Renal pelvis (tissue), 12 donors: ENCODE measurements around the gene ARRDC1. TPM values are rescaled to one million over a fixed set of nuclear protein-coding genes. Genes with fewer than 3 reads are reported as not detected.
A peak's percentile ranks its signal among the peaks of the same experiment; 100 is the strongest.
"Not testable (repeated sequence)": the region's sequence is repeated elsewhere in the genome, so short reads cannot be mapped to it uniquely, and the experiment has no call there.

Experiments used
- DNase-seq: peaks from one replicate; pipeline ENCODE4 v3.0.0-alpha.2; 2013
- long read RNA-seq, 16 experiments: transcript quantifications; one replicate each; lab custom pipeline, GENCODE V29; 2026
- polyA plus RNA-seq, 3 donors: library from polyadenylated mRNA; unstranded; fragments of 120-200 nt; gene quantifications; one replicate each; pipeline ENCODE4 v1.2.1, GENCODE V29; 2013; ENCODE audit not compliant: insufficient read length in 3 of 3

Gene ARRDC1
- polyA plus RNA-seq: 10 to 100 TPM; 35.1 to 39.7 (median 37.5) TPM
- long read RNA-seq, donor 1, transcript ARRDC1-201 (8 exons, 1,586 nt): major isoform, 10 of 36 reads
- long read RNA-seq, donor 1, partial matches to known transcripts: 25 of 36 reads
- long read RNA-seq, donor 1, other reads (novel, unspliced or antisense): 0 of 36 reads
- long read RNA-seq, donor 2, transcript ARRDC1-201 (8 exons, 1,586 nt): major isoform, 12 of 18 reads
- long read RNA-seq, donor 2, partial matches to known transcripts: 6 of 18 reads
- long read RNA-seq, donor 2, other reads (novel, unspliced or antisense): 0 of 18 reads
- long read RNA-seq, donor 3, transcript ARRDC1-201 (8 exons, 1,586 nt): major isoform, 7 of 16 reads
- long read RNA-seq, donor 3, partial matches to known transcripts: 6 of 16 reads
- long read RNA-seq, donor 3, other reads (novel, unspliced or antisense): 0 of 16 reads
- long read RNA-seq, donor 4, transcript ARRDC1-201 (8 exons, 1,586 nt): major isoform, 9 of 20 reads
- long read RNA-seq, donor 4, partial matches to known transcripts: 9 of 20 reads
- long read RNA-seq, donor 4, other reads (novel, unspliced or antisense): 0 of 20 reads
- long read RNA-seq, donor 5, partial matches to known transcripts: 0 of 6 reads
- long read RNA-seq, donor 5, other reads (novel, unspliced or antisense): 0 of 6 reads
- long read RNA-seq, donor 6, transcript ARRDC1-201 (8 exons, 1,586 nt): major isoform, 7 of 14 reads
- long read RNA-seq, donor 6, partial matches to known transcripts: 0 of 14 reads
- long read RNA-seq, donor 6, other reads (novel, unspliced or antisense): 5 of 14 reads
- long read RNA-seq, donor 7, transcript ARRDC1-205 (4 exons, 866 nt): major isoform, 7 of 26 reads
- long read RNA-seq, donor 7, transcript ARRDC1-201 (8 exons, 1,586 nt): minor isoform, 5 of 26 reads
- long read RNA-seq, donor 7, partial matches to known transcripts: 14 of 26 reads
- long read RNA-seq, donor 7, other reads (novel, unspliced or antisense): 0 of 26 reads
- long read RNA-seq, donor 8, partial matches to known transcripts: 0 of 1 reads
- long read RNA-seq, donor 8, other reads (novel, unspliced or antisense): 0 of 1 reads
- long read RNA-seq, donor 9, transcript ARRDC1-201 (8 exons, 1,586 nt): major isoform, 8 of 28 reads
- long read RNA-seq, donor 9, partial matches to known transcripts: 9 of 28 reads
- long read RNA-seq, donor 9, other reads (novel, unspliced or antisense): 8 of 28 reads
- long read RNA-seq, donor 10, partial matches to known transcripts: 7 of 12 reads
- long read RNA-seq, donor 10, other reads (novel, unspliced or antisense): 0 of 12 reads
- long read RNA-seq, donor 11, partial matches to known transcripts: 14 of 26 reads
- long read RNA-seq, donor 11, other reads (novel, unspliced or antisense): 6 of 26 reads
- long read RNA-seq, donor 12, transcript ARRDC1-201 (8 exons, 1,586 nt): major isoform, 17 of 66 reads
- long read RNA-seq, donor 12, partial matches to known transcripts: 40 of 66 reads
- long read RNA-seq, donor 12, other reads (novel, unspliced or antisense): 0 of 66 reads
- long read RNA-seq, donor 13, transcript ARRDC1-201 (8 exons, 1,586 nt): major isoform, 5 of 13 reads
- long read RNA-seq, donor 13, partial matches to known transcripts: 5 of 13 reads
- long read RNA-seq, donor 13, other reads (novel, unspliced or antisense): 0 of 13 reads
- long read RNA-seq, donor 14: 0 reads
- long read RNA-seq, donor 15, transcript ARRDC1-201 (8 exons, 1,586 nt): major isoform, 14 of 26 reads
- long read RNA-seq, donor 15, partial matches to known transcripts: 8 of 26 reads
- long read RNA-seq, donor 15, other reads (novel, unspliced or antisense): 0 of 26 reads
- long read RNA-seq, donor 16, transcript ARRDC1-201 (8 exons, 1,586 nt): major isoform, 11 of 14 reads
- long read RNA-seq, donor 16, partial matches to known transcripts: 0 of 14 reads
- long read RNA-seq, donor 16, other reads (novel, unspliced or antisense): 0 of 14 reads

GRCh38 chr9:137605121-137606004, at the start of gene ARRDC1:
ARRDC1 (plus strand) TSS chr9:137605686; CDS start chr9:137605718, 32 bp downstream.
- peak; percentile 91 for DNase-seq

- DNase-seq: no peak
Measured at GRCh38 chr9:137556069-137556838, 49.2 kb upstream of the ARRDC1 start.

- no peak for DNase-seq
Measured at GRCh38 chr9:137558127-137558526, 47.4 kb upstream of the ARRDC1 start.

GRCh38 chr9:137564134-137564533, 41.4 kb upstream of the ARRDC1 start:
- DNase-seq: no peak

GRCh38 chr9:137564817-137565411, 40.6 kb upstream of the ARRDC1 start:
- DNase-seq: no peak

GRCh38 chr9:137568445-137568844, 37.0 kb upstream of the ARRDC1 start:
- DNase-seq: not testable (repeated sequence)

- DNase-seq: no peak
Measured at GRCh38 chr9:137569609-137570203, 35.8 kb upstream of the ARRDC1 start.

GRCh38 chr9:137570566-137570965, 34.9 kb upstream of the ARRDC1 start:
- DNase-seq: no peak

GRCh38 chr9:137574192-137574591, 31.3 kb upstream of the ARRDC1 start:
- no peak for DNase-seq

GRCh38 chr9:137575364-137575715, 30.1 kb upstream of the ARRDC1 start:
- DNase-seq: no peak

- DNase-seq: no peak
Measured at GRCh38 chr9:137575716-137576411, 29.6 kb upstream of the ARRDC1 start.

GRCh38 chr9:137578518-137579258, 26.8 kb upstream of the ARRDC1 start, which contains the start of gene DPH7:
DPH7 (minus strand) TSS chr9:137578925; CDS start chr9:137578777, 148 bp downstream.
- DNase-seq: peak; percentile 92

- no peak for DNase-seq
Measured at GRCh38 chr9:137579259-137579604, 26.3 kb upstream of the ARRDC1 start.

- no peak for DNase-seq
Measured at GRCh38 chr9:137580209-137580953, 25.1 kb upstream of the ARRDC1 start.

- DNase-seq: no peak
Measured at GRCh38 chr9:137580954-137581322, 24.5 kb upstream of the ARRDC1 start.
